GM12891 (cell line): ENCODE results near the gene CLTB.

Experiments used
- PAX5 ChIP-seq: IDR thresholded peaks from 2 replicates; pipeline ENCODE4 v1.6.1; 2011; ENCODE audit warnings: low read length, moderate library complexity, mild to moderate bottlenecking; ENCODE audit not compliant: insufficient read depth, severe bottlenecking
- POLR2A ChIP-seq: IDR thresholded peaks from 2 replicates; pipeline ENCODE4 v1.6.1; 2011; ENCODE audit warnings: low read depth, low read length, control low read depth
- POLR2AphosphoS5 ChIP-seq: IDR thresholded peaks from 2 replicates; pipeline ENCODE4 v1.6.1; 2011; ENCODE audit warnings: low read depth, low read length, control low read depth
- SPI1 ChIP-seq: IDR thresholded peaks from 2 replicates; pipeline ENCODE4 v1.6.1; 2011; ENCODE audit warnings: low read depth, low read length, control low read depth
- TAF1 ChIP-seq: IDR thresholded peaks from 2 replicates; pipeline ENCODE4 v1.6.1; 2011; ENCODE audit warnings: low read depth, low read length, control low read depth

GRCh38 chr5:176397736-176398420 is 18.5 kb downstream of the CLTB start:
- TF ChIP-seq POLR2AphosphoS5 (no peak), TAF1 (no peak), POLR2A (no peak), SPI1 (no peak), PAX5 (no peak)
